ENCODE results near the gene MTMR12.

Gene MTMR12

GRCh38 chr5:32244017-32244416, 68.7 kb downstream of the MTMR12 start:
- H3K27me3 ChIP-seq (ENCODE audit: insufficient read depth, insufficient read length): no peaks in the 10 kb centered on the region
- no peak for DNase-seq (ENCODE audit: low read depth, low spot score)
- H3K9ac ChIP-seq (ENCODE audit: insufficient read length, low read depth): no peak overlapping the region
- H3K4me3 ChIP-seq (ENCODE audit: insufficient read length, low read depth): no peak overlapping the region
- peaks cover 54% of the 10 kb centered on the region for H3K36me3 ChIP-seq (ENCODE audit: insufficient read depth, insufficient read length, low read length)
- no peak for TF ChIP-seq YY1 (IDR thresholded peaks at IDR 0.05; ENCODE audit: insufficient read depth, insufficient read length)
- TF ChIP-seq SUZ12 (IDR thresholded peaks at IDR 0.05; ENCODE audit: extremely low read depth, insufficient read depth, insufficient read length): no peak
- TF ChIP-seq ZNF274 (IDR thresholded peaks at IDR 0.05; ENCODE audit: low read depth, low read length): no peak
- no peaks in the 10 kb centered on the region for H3K9me3 ChIP-seq (ENCODE audit: insufficient read depth, low read length)
- no peaks in the 10 kb centered on the region for H3K4me1 ChIP-seq (ENCODE audit: insufficient read depth, insufficient read length)

- DNase-seq (ENCODE audit: low read depth, low spot score): no peak
- Histone ChIP-seq H3K9me3 (ENCODE audit: insufficient read depth, low read length) (no peaks in the 10 kb centered on the region), H3K4me3 (ENCODE audit: insufficient read length, low read depth) (no peak overlapping the region), H3K36me3 (ENCODE audit: insufficient read depth, insufficient read length, low read length) (peaks cover 47% of the 10 kb centered on the region), H3K9ac (ENCODE audit: insufficient read length, low read depth) (no peak overlapping the region), H3K4me1 (ENCODE audit: insufficient read depth, insufficient read length) (no peaks in the 10 kb centered on the region), H3K27me3 (ENCODE audit: insufficient read depth, insufficient read length) (no peaks in the 10 kb centered on the region)
- TF ChIP-seq ZNF274 (IDR thresholded peaks at IDR 0.05; ENCODE audit: low read depth, low read length) (no peak), SUZ12 (IDR thresholded peaks at IDR 0.05; ENCODE audit: extremely low read depth, insufficient read depth, insufficient read length) (no peak), YY1 (IDR thresholded peaks at IDR 0.05; ENCODE audit: insufficient read depth, insufficient read length) (no peak)
These were observed 71.5 kb downstream of the MTMR12 start for GRCh38 chr5:32241034-32241783.

- H3K36me3 ChIP-seq (ENCODE audit: insufficient read depth, insufficient read length, low read length): peaks cover 58% of the 10 kb centered on the region
These were observed 73.4 kb downstream of the MTMR12 start for GRCh38 chr5:32239385-32239784.

GRCh38 chr5:32233696-32234447, 78.9 kb downstream of the MTMR12 start:
- Histone ChIP-seq H3K9me3 (ENCODE audit: insufficient read depth, low read length) (no peaks in the 10 kb centered on the region), H3K36me3 (ENCODE audit: insufficient read depth, insufficient read length, low read length) (peaks cover 47% of the 10 kb centered on the region)
- DNase-seq (ENCODE audit: low read depth, low spot score): no peak

More at GRCh38 chr5:32239385-32239784, 73.4 kb downstream of the MTMR12 start:
- no peak for TF ChIP-seq ZNF274 (IDR thresholded peaks at IDR 0.05; ENCODE audit: low read depth, low read length)
- no peak for TF ChIP-seq YY1 (IDR thresholded peaks at IDR 0.05; ENCODE audit: insufficient read depth, insufficient read length)
- TF ChIP-seq SUZ12 (IDR thresholded peaks at IDR 0.05; ENCODE audit: extremely low read depth, insufficient read depth, insufficient read length): no peak
- no peak for DNase-seq (ENCODE audit: low read depth, low spot score)
- H3K4me1 ChIP-seq (ENCODE audit: insufficient read depth, insufficient read length): no peaks in the 10 kb centered on the region
- H3K9me3 ChIP-seq (ENCODE audit: insufficient read depth, low read length): no peaks in the 10 kb centered on the region
- no peaks in the 10 kb centered on the region for H3K27me3 ChIP-seq (ENCODE audit: insufficient read depth, insufficient read length)
- no peak overlapping the region for H3K4me3 ChIP-seq (ENCODE audit: insufficient read length, low read depth)
- H3K9ac ChIP-seq (ENCODE audit: insufficient read length, low read depth): no peak overlapping the region

GRCh38 chr5:32233220-32233695, 79.5 kb downstream of the MTMR12 start:
- DNase-seq (ENCODE audit: low read depth, low spot score): no peak
- H3K36me3 ChIP-seq (ENCODE audit: insufficient read depth, insufficient read length, low read length): peaks cover 48% of the 10 kb centered on the region
- TF ChIP-seq ZNF274 (IDR thresholded peaks at IDR 0.05; ENCODE audit: low read depth, low read length) (no peak), YY1 (IDR thresholded peaks at IDR 0.05; ENCODE audit: insufficient read depth, insufficient read length) (no peak), SUZ12 (IDR thresholded peaks at IDR 0.05; ENCODE audit: extremely low read depth, insufficient read depth, insufficient read length) (no peak)

More at GRCh38 chr5:32233696-32234447, 78.9 kb downstream of the MTMR12 start:
- TF ChIP-seq SUZ12 (IDR thresholded peaks at IDR 0.05; ENCODE audit: extremely low read depth, insufficient read depth, insufficient read length): no peak
- no peak for TF ChIP-seq YY1 (IDR thresholded peaks at IDR 0.05; ENCODE audit: insufficient read depth, insufficient read length)
- TF ChIP-seq ZNF274 (IDR thresholded peaks at IDR 0.05; ENCODE audit: low read depth, low read length): no peak
- H3K4me1 ChIP-seq (ENCODE audit: insufficient read depth, insufficient read length): no peaks in the 10 kb centered on the region
- H3K9ac ChIP-seq (ENCODE audit: insufficient read length, low read depth): no peak overlapping the region
- H3K4me3 ChIP-seq (ENCODE audit: insufficient read length, low read depth): no peak overlapping the region
- H3K27me3 ChIP-seq (ENCODE audit: insufficient read depth, insufficient read length): no peaks in the 10 kb centered on the region

DNA sequence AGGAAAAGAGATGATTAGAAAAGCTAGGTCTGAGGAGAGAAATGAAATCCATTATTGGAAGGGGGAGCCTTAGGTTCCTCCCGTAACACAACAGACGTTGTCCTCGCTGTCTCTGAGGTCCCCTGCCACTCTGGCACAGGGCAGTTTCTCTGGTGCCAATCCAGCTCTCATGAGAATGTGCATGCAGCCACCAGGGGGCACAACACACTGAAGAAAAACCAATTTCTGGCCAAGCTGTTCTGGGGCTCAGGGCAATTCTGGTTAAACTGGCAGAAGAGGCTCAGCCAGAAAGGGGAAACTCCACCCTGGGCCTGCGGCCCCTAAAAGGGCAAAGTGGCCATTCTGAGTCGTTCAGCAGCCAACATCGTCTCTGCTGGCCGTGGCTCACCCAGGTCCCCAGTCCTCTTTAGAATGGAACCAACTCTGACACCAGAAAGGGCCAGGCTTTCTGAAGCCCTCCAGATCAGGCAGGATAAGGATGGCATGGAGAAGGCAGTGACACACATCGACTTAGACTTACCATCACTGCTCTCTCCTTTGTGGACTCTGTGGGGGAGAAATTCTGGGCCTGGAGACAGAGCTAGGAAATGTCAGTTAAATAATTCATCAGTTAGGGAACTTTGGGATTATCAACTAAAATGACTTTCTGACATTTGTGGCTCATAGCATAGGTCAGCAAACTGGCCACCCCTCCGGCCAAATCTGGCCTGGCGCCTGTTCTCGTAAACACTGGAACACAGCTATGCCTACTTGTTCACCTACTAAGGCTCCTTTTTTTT, 80.1 kb downstream of the MTMR12 start:
- TF ChIP-seq YY1 (IDR thresholded peaks at IDR 0.05; ENCODE audit: insufficient read depth, insufficient read length) (no peak), SUZ12 (IDR thresholded peaks at IDR 0.05; ENCODE audit: extremely low read depth, insufficient read depth, insufficient read length) (no peak), ZNF274 (IDR thresholded peaks at IDR 0.05; ENCODE audit: low read depth, low read length) (no peak)
- Histone ChIP-seq H3K9ac (ENCODE audit: insufficient read length, low read depth) (no peak overlapping the region), H3K4me1 (ENCODE audit: insufficient read depth, insufficient read length) (no peaks in the 10 kb centered on the region), H3K9me3 (ENCODE audit: insufficient read depth, low read length) (no peaks in the 10 kb centered on the region), H3K4me3 (ENCODE audit: insufficient read length, low read depth) (no peak overlapping the region), H3K27me3 (ENCODE audit: insufficient read depth, insufficient read length) (no peaks in the 10 kb centered on the region), H3K36me3 (ENCODE audit: insufficient read depth, insufficient read length, low read length) (peaks cover 48% of the 10 kb centered on the region)
- no peak for DNase-seq (ENCODE audit: low read depth, low spot score)

More at GRCh38 chr5:32233220-32233695, 79.5 kb downstream of the MTMR12 start:
- Histone ChIP-seq H3K4me3 (ENCODE audit: insufficient read length, low read depth) (no peak overlapping the region), H3K27me3 (ENCODE audit: insufficient read depth, insufficient read length) (no peaks in the 10 kb centered on the region), H3K4me1 (ENCODE audit: insufficient read depth, insufficient read length) (no peaks in the 10 kb centered on the region), H3K9me3 (ENCODE audit: insufficient read depth, low read length) (no peaks in the 10 kb centered on the region), H3K9ac (ENCODE audit: insufficient read length, low read depth) (no peak overlapping the region)
